Measurements from ENCODE around the gene PTPRN2.
A peak's percentile ranks its signal among the peaks of the same experiment; 100 is the strongest.

PTPRN2 gene

GRCh38 chr7:158620418-158620817 lies 32.8 kb upstream of the PTPRN2 start:
- TF ChIP-seq, protein P1, sequence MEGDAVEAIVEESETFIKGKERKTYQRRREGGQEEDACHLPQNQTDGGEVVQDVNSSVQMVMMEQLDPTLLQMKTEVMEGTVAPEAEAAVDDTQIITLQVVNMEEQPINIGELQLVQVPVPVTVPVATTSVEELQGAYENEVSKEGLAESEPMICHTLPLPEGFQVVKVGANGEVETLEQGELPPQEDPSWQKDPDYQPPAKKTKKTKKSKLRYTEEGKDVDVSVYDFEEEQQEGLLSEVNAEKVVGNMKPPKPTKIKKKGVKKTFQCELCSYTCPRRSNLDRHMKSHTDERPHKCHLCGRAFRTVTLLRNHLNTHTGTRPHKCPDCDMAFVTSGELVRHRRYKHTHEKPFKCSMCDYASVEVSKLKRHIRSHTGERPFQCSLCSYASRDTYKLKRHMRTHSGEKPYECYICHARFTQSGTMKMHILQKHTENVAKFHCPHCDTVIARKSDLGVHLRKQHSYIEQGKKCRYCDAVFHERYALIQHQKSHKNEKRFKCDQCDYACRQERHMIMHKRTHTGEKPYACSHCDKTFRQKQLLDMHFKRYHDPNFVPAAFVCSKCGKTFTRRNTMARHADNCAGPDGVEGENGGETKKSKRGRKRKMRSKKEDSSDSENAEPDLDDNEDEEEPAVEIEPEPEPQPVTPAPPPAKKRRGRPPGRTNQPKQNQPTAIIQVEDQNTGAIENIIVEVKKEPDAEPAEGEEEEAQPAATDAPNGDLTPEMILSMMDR (IDR thresholded peaks at IDR 0.05; ENCODE audit: low read depth, low read length, missing control alignments) = no peak
- no peak for DNase-seq (ENCODE audit: low read depth)
- H3K4me3 ChIP-seq (ENCODE audit: low read depth, low read length) = no peak overlapping the region

GRCh38 chr7:158618745-158619140 lies 31.1 kb upstream of the PTPRN2 start:
- no peak overlapping the region for H3K4me3 ChIP-seq (ENCODE audit: low read depth, low read length)
- TF ChIP-seq, protein P1 (IDR thresholded peaks at IDR 0.05; ENCODE audit: low read depth, low read length, missing control alignments) = no peak
- DNase-seq (ENCODE audit: low read depth) = no peak

- no peak for DNase-seq (ENCODE audit: low read depth)
- TF ChIP-seq, protein P1 (IDR thresholded peaks at IDR 0.05; ENCODE audit: low read depth, low read length, missing control alignments) = no peak
- H3K4me3 ChIP-seq (ENCODE audit: low read depth, low read length) = no peak overlapping the region
Measured at GRCh38 chr7:158617737-158618128, 30.1 kb upstream of the PTPRN2 start.

DNA sequence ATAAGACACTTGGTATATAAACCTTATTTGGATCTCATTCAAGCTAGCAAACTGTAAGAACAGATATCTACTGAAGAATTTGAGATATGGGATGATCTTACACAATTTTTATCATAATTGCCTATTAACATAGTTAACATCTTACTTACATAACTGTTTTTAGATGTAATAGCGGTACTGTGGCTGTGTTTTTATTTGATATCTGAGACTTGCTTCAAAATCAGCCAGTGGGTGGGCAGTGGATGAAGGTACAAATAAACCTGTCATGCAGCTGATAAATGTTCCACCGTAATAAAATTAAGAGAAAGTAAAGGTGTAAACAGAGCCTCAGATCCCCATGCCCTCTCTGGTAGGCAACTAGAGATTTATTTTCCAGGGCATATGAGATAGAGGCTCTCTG lies 28.4 kb upstream of the PTPRN2 start:
- TF ChIP-seq, protein P1 (IDR thresholded peaks at IDR 0.05; ENCODE audit: low read depth, low read length, missing control alignments) = no peak
- DNase-seq (ENCODE audit: low read depth) = no peak
- no peak overlapping the region for H3K4me3 ChIP-seq (ENCODE audit: low read depth, low read length)

- DNase-seq (ENCODE audit: low read depth) = no peak
- TF ChIP-seq, protein P1 (IDR thresholded peaks at IDR 0.05; ENCODE audit: low read depth, low read length, missing control alignments) = no peak
- H3K4me3 ChIP-seq (ENCODE audit: low read depth, low read length) = no peak overlapping the region
Measured at GRCh38 chr7:158614700-158615099, 27.1 kb upstream of the PTPRN2 start.

- peak overlapping the region; percentile 24; the same call in 1 of the 2 replicates for H3K4me3 ChIP-seq (ENCODE audit: low read depth, low read length)
- peak; percentile 58 for DNase-seq (ENCODE audit: low read depth)
- TF ChIP-seq, protein P1 (IDR thresholded peaks at IDR 0.05; ENCODE audit: low read depth, low read length, missing control alignments) = no peak
Measured at GRCh38 chr7:158613481-158613880, 25.9 kb upstream of the PTPRN2 start.

GRCh38 chr7:158612546-158612945 lies 24.9 kb upstream of the PTPRN2 start:
- DNase-seq (ENCODE audit: low read depth) = no peak
- no peak overlapping the region for H3K4me3 ChIP-seq (ENCODE audit: low read depth, low read length)
- TF ChIP-seq, protein P1 (IDR thresholded peaks at IDR 0.05; ENCODE audit: low read depth, low read length, missing control alignments) = no peak
